Activated CD8-positive, alpha-beta memory T cell treated with anti-CD3 and anti-CD28 coated beads for 4 hours (primary cell): ENCODE results near the gene EPSTI1.

Experiments used
- DNase-seq, 2 donors: peaks; one replicate each; pipeline ENCODE4 v3.0.0-alpha.2; 2020; ENCODE audit warnings: low read depth in 2 of 2

EPSTI1 gene

DNA sequence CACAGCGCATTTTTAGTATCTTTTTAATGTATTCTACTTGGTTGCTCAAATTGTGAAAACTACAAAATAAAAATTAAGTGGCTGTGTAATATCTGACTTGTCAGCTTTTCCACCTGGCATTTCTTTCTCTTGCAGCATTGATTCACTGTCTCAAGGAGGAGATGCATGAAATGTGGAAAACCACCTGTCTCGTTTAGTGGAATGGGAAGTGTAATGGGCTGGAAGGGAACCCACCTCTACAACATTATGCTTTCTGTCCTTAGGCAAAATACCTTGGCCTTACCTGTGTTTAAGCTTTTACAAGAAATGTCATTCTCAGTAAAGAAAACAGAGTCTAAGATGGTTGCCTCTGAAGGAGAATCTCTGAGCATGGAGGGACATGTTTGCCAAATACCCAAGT is 142.8 kb downstream of the EPSTI1 start:
- DNase-seq, result no peak

DNA sequence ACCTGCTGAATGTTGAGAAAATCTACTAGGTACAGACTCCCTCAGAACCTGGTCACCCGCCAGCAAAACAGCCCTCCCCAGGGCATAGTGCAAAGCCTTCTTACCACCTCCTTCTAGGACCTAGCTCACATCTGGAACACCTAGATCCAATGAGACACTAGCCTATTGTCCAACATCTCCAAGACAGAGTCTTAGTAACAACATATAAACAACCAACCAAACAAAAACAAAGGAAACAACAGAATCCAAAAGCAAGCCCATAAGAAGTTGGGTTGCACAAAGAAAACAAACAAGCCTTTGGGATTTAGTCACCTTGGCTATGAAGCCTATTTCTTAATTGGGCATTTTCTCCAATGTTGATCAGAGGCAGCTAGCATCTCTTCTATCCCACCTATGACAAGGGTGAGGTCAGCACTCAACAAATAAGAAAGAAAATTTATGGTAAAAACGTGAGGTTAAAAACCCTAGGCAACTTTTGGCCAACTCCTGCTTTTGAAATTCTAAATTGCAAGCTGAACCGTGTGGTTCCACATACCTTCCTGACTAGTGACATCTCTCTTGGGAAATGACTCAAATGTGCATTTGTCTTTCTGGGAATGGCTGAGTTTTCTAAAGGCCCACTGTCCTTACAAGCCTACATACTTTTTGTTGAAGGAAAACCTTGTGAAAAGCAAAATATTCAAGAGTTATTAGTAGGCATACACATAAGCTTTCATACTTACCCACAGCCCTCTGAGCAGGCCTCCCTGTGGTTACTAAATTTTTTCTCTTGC is 144.0 kb downstream of the EPSTI1 start:
- DNase-seq, result no peak

DNA sequence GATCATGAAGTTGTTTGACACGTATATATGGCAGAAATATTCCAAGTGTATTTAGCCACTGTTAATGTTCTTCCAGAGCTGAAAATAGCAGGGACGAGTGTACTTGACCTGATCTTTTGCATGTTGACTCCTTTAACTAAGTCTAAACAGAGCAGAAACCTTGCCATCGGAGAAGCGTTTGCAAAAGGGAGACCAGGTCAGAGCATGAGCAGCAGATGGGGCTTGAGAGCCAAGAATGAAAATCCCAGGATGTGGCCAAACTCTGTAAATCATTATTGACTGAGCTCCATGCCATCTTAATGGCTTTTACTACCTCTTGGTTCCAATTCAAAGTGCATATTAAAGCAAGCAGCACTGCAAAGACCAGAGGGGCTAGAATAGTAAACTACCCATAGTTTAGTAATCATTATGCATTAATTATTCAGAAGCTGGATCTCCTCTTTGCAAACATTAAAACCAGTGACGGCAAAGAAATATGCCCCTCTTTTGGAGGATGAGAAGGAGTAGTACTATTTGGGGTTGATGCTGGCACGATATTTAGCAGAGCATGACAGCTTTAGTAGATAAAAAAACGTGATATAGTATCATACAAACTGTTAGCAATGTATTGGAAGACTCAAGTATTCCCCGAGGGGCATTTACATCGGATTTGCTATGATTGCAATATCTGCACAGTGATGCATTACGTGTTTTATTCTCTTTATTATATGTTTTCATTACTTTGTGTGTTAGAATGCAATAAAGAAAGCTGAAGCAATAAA is 154.9 kb downstream of the EPSTI1 start:
- DNase-seq, result no peak
